HepG2 (cell line): ENCODE results near the gene PPP6R2. TPM values are rescaled to one million over a fixed set of nuclear protein-coding genes. Genes with fewer than 3 reads are reported as not detected.
A peak's percentile ranks its signal among the peaks of the same experiment; 100 is the strongest.

ENCODE experiments used
- AKAP8 ChIP-seq: sonication (generic); formaldehyde crosslinking; IDR thresholded peaks from 2 replicates; pipeline ENCODE4 v1.5.1; 2020; ENCODE audit warnings: mild to moderate bottlenecking, missing genetic modification reagents
- ARNT2 ChIP-seq: sonication (generic); formaldehyde crosslinking; IDR thresholded peaks from 2 replicates; pipeline ENCODE4 v1.8.0; 2022; ENCODE audit warnings: mild to moderate bottlenecking, low read depth, missing genetic modification reagents, moderate library complexity
- CBX5 ChIP-seq: sonication (generic); formaldehyde crosslinking; IDR thresholded peaks from 2 replicates; pipeline ENCODE4 v1.4.0; 2020; ENCODE audit warnings: missing genetic modification reagents, borderline replicate concordance
- GATA4 ChIP-seq: sonication (generic); IDR thresholded peaks from 2 replicates; pipeline ENCODE4 v1.6.1; 2016; ENCODE audit warnings: antibody characterized with exemption, low read depth, borderline replicate concordance
- HNRNPUL1 ChIP-seq: fragments of 200-400 bp; formaldehyde crosslinking; IDR thresholded peaks from 2 replicates; pipeline ENCODE4 v1.6.1; 2017; ENCODE audit warnings: low read depth, mild to moderate bottlenecking, low read length, moderate library complexity
- IRF1 ChIP-seq: sonication (generic); formaldehyde crosslinking; IDR thresholded peaks from 2 replicates; pipeline ENCODE4 v1.4.0; 2020; ENCODE audit warnings: low read depth, mild to moderate bottlenecking, missing genetic modification reagents
- KDM1A ChIP-seq: IDR thresholded peaks from 2 replicates; pipeline ENCODE4 v1.6.1; 2016; ENCODE audit warnings: missing compliant biosample characterization
- MAFG ChIP-seq: sonication (generic); formaldehyde crosslinking; IDR thresholded peaks from 2 replicates; pipeline ENCODE4 v1.5.1; 2020; ENCODE audit warnings: mild to moderate bottlenecking, missing genetic modification reagents
- MED1 ChIP-seq: sonication (generic); formaldehyde crosslinking; IDR thresholded peaks from 2 replicates; pipeline ENCODE4 v1.4.0; 2020; ENCODE audit warnings: missing genetic modification reagents
- NCOA1 ChIP-seq: sonication (generic); formaldehyde crosslinking; IDR thresholded peaks from 2 replicates; pipeline ENCODE4 v1.9.0; 2021; ENCODE audit warnings: missing genetic modification reagents
- PHF8 ChIP-seq: sonication (generic); formaldehyde crosslinking; IDR thresholded peaks from 2 replicates; pipeline ENCODE4 v1.5.0; 2020; ENCODE audit warnings: missing genetic modification reagents
- PRDM4 ChIP-seq: sonication (generic); formaldehyde crosslinking; IDR thresholded peaks from 2 replicates; pipeline ENCODE4 v1.9.0; 2021; ENCODE audit warnings: missing genetic modification reagents, borderline replicate concordance
- RBM22 ChIP-seq: fragments of 200-400 bp; formaldehyde crosslinking; optimal IDR thresholded peaks from 2 replicates; pipeline ENCODE3; 2017; ENCODE audit warnings: mild to moderate bottlenecking, low read length, moderate library complexity
- SETDB1 ChIP-seq: sonication (generic); formaldehyde crosslinking; IDR thresholded peaks from 2 replicates; pipeline ENCODE4 v1.5.1; 2020; ENCODE audit warnings: missing genetic modification reagents, mild to moderate bottlenecking, borderline replicate concordance
- SKI ChIP-seq: fragments of 450-650 bp; IDR thresholded peaks from one replicate; pipeline ENCODE4 v1.6.1; 2018; ENCODE audit warnings: mild to moderate bottlenecking; ENCODE audit not compliant: partially characterized antibody
- SRSF4 ChIP-seq: fragments of 200-400 bp; formaldehyde crosslinking; IDR thresholded peaks from one replicate; pipeline ENCODE4 v1.6.1; 2018; ENCODE audit warnings: mild to moderate bottlenecking, low read depth, low read length, moderate library complexity; ENCODE audit not compliant: poor library complexity, severe bottlenecking
- ZNF329 ChIP-seq: sonication (generic); formaldehyde crosslinking; IDR thresholded peaks from 2 replicates; pipeline ENCODE4 v1.9.0; 2021; ENCODE audit warnings: low read depth, mild to moderate bottlenecking, missing genetic modification reagents
- ZNF441 ChIP-seq: sonication (generic); formaldehyde crosslinking; IDR thresholded peaks from 2 replicates; pipeline ENCODE4 v1.7.0; 2021; ENCODE audit warnings: missing genetic modification reagents, borderline replicate concordance
- ZNF510 ChIP-seq: sonication (generic); formaldehyde crosslinking; IDR thresholded peaks from 2 replicates; pipeline ENCODE4 v1.4.0; 2020; ENCODE audit warnings: low read depth, mild to moderate bottlenecking, missing genetic modification reagents
- ZNF614 ChIP-seq: IDR thresholded peaks from 2 replicates; pipeline ENCODE4 v1.6.1; 2018; ENCODE audit warnings: missing biosample characterization, missing genetic modification reagents, inconsistent platforms, borderline replicate concordance
- ZNF737 ChIP-seq: sonication (generic); formaldehyde crosslinking; IDR thresholded peaks from 2 replicates; pipeline ENCODE4 v1.5.0; 2020; ENCODE audit warnings: missing genetic modification reagents, mild to moderate bottlenecking, borderline replicate concordance
- polyA plus RNA-seq, 8 experiments: library from polyadenylated mRNA; depleted of rRNA in 3 of 8; stranded (reverse) in 7 of 8; unstranded in 1 of 8; fragments of >200 nt; fragmentation: Illumina TruSeq in 4 of 8; extraction: Trizol in 4 of 8; gene quantifications; 2 replicates each; pipeline versions ENCODE4 v1.2.1 to v1.2.3, GENCODE V29; 2011 to 2016; ENCODE audit warnings: low read depth in 4 of 8, missing spikeins in 1 of 8, mixed read lengths in 1 of 8; ENCODE audit not compliant: insufficient read depth in 1 of 8
- total RNA-seq, 5 experiments: library from RNA; depleted of rRNA; stranded (reverse); fragments of >200 nt; fragmentation: Illumina TruSeq; extraction: Trizol; gene quantifications; 2 replicates each; pipeline ENCODE4 v1.2.3, GENCODE V29; 2016; ENCODE audit warnings: low read depth in 1 of 5
- TF ChIP-seq, protein P1 (sequence below): sonication (generic); formaldehyde crosslinking; IDR thresholded peaks from 2 replicates; pipeline ENCODE4 v1.5.0; 2020; ENCODE audit warnings: mild to moderate bottlenecking, missing genetic modification reagents
- TF ChIP-seq, protein P2 (sequence below): sonication (generic); formaldehyde crosslinking; IDR thresholded peaks from 2 replicates; pipeline ENCODE4 v1.5.0; 2020; ENCODE audit warnings: missing genetic modification reagents, mild to moderate bottlenecking, borderline replicate concordance

Gene PPP6R2
- total and polyA plus RNA-seq, 2 of the 13 experiments (the other 11 are each of a cell fraction or from before 2014, with no cell fraction given), result 55.0 to 102 TPM

GRCh38 chr22:50396751-50397370 is 53.7 kb downstream of the PPP6R2 start (continued):
- TF ChIP-seq, protein P1, sequence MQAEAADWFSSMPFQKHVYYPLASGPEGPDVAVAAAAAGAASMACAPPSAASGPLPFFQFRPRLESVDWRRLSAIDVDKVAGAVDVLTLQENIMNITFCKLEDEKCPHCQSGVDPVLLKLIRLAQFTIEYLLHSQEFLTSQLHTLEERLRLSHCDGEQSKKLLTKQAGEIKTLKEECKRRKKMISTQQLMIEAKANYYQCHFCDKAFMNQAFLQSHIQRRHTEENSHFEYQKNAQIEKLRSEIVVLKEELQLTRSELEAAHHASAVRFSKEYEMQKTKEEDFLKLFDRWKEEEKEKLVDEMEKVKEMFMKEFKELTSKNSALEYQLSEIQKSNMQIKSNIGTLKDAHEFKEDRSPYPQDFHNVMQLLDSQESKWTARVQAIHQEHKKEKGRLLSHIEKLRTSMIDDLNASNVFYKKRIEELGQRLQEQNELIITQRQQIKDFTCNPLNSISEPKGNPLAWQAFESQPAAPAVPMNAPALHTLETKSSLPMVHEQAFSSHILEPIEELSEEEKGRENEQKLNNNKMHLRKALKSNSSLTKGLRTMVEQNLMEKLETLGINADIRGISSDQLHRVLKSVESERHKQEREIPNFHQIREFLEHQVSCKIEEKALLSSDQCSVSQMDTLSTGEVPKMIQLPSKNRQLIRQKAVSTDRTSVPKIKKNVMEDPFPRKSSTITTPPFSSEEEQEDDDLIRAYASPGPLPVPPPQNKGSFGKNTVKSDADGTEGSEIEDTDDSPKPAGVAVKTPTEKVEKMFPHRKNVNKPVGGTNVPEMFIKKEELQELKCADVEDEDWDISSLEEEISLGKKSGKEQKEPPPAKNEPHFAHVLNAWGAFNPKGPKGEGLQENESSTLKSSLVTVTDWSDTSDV (CRISPR knock-in tag), result no peak
- TF ChIP-seq MED1 (CRISPR knock-in tag), result peak; percentile 96
- TF ChIP-seq SETDB1 (CRISPR knock-in tag), result no peak
- no peak for TF ChIP-seq ZNF737 (CRISPR knock-in tag)
- no peak for TF ChIP-seq ARNT2 (CRISPR knock-in tag)
- 0 out of 2 replicates have a peak, but pooled peaks have one; percentile 53 for TF ChIP-seq MAFG (CRISPR knock-in tag)
- no peak for TF ChIP-seq CBX5 (CRISPR knock-in tag)
- TF ChIP-seq ZNF614 (CRISPR knock-in tag), result peak; percentile 89
- no peak for TF ChIP-seq NCOA1 (CRISPR knock-in tag)
- TF ChIP-seq KDM1A (CRISPR knock-in tag), result peak; percentile 44; the same call in 1 of the 2 replicates
- TF ChIP-seq GATA4, result peak; percentile 92; the same call in 1 of the 2 replicates
- TF ChIP-seq RBM22, result peak; percentile 31
- no peak for TF ChIP-seq ZNF510 (CRISPR knock-in tag)
- TF ChIP-seq, protein P2, sequence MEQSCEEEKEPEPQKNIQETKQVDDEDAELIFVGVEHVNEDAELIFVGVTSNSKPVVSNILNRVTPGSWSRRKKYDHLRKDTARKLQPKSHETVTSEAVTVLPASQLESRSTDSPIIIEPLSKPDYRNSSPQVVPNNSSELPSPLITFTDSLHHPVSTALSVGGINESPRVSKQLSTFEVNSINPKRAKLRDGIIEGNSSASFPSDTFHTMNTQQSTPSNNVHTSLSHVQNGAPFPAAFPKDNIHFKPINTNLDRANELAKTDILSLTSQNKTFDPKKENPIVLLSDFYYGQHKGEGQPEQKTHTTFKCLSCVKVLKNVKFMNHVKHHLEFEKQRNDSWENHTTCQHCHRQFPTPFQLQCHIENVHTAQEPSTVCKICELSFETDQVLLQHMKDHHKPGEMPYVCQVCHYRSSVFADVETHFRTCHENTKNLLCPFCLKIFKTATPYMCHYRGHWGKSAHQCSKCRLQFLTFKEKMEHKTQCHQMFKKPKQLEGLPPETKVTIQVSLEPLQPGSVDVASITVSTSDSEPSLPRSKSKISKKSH (CRISPR knock-in tag), result no peak
- no peak; the same call in 1 of the 2 replicates for TF ChIP-seq ZNF329 (CRISPR knock-in tag)
- TF ChIP-seq SKI, result peak; percentile 79
- TF ChIP-seq AKAP8 (CRISPR knock-in tag), result peak; percentile 43; the same call in 1 of the 2 replicates
- TF ChIP-seq PHF8, result no peak
- no peak for TF ChIP-seq IRF1
- no peak for TF ChIP-seq PRDM4 (CRISPR knock-in tag)
- TF ChIP-seq HNRNPUL1, result no peak
- TF ChIP-seq SRSF4, result no peak
- no peak; the same call in 1 of the 2 replicates for TF ChIP-seq ZNF441
